Erythroblast (primary cell): ENCODE data around the gene ARSH.
"Not testable (repeated sequence)": the region's sequence is repeated elsewhere in the genome, so short reads cannot be mapped to it uniquely, and the experiment has no call there.

Experiments
- DNase-seq, 2 experiments: peaks; one replicate each; lab custom pipeline; 2025; lab: John Stamatoyannopoulos, UW
- GATA1 ChIP-seq: IDR thresholded peaks from 2 replicates; pipeline ENCODE4 v1.6.1; 2011; ENCODE audit warnings: low read depth, mild to moderate bottlenecking, control low read depth, low read length, moderate library complexity
- POLR2A ChIP-seq: IDR thresholded peaks from 2 replicates; pipeline ENCODE4 v1.6.1; 2011; ENCODE audit warnings: mild to moderate bottlenecking, low read length

ARSH gene

DNA sequence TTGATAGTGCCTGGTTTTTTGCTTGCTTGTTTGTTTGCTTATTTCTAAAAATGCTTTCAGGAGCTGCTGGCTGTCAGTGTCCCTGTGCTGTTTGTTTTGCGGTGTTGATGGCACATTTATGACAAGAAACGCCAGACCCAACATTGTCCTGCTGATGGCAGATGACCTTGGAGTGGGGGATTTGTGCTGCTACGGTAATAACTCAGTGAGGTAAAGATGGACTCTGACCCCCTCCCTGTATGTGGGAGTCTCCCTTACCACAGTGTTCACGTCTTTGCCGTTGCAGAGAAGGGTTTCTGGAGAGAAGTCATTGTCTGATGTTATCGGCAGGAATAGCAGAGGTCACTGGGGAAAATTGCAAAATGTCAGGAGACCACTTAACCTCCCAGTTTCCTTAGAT is at the start of gene ARSH:
TSS of gene ARSH (plus strand) at position 52 of the 400 bp plus-strand sequence. CDS start at position 119, 67 bp downstream.
- DNase-seq, result no peak
- TF ChIP-seq POLR2A, result no peak
- TF ChIP-seq GATA1, result no peak

GRCh38 chrX:2958199-2958598 is 48.1 kb upstream of the ARSH start:
- no peak for DNase-seq
- TF ChIP-seq GATA1 (no peak), POLR2A (no peak)

DNA sequence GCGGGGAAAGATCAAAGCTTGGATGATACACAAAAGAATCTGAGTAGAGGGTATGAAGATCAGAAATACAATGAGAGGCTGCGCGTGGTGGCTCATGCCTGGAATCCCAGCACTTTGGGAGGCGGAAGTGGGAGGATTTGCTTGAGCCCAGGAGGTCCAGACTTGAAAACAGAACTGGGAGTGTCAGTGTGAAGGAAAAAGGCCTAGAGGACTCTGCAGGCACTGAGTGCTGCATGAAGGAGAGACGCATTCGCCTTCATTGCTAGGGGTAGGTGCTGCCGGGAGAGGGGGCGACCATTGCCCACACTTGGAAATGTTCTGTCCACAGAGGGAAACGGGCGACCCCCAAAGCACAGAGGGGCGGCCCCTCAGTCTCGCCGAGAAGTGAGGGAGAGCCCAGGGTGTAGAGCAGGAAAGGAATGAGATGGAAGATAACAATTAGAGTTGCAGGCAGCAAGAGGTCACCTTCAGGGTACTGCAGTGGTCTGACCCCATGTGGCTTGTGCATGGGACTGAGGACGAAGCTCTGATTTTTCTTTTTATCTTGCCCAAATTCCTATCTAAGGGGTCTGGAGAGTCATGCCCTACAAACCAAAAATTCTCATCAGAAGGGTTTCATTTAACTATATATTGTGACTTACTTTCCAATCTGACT is 45.4 kb upstream of the ARSH start:
- TF ChIP-seq POLR2A (no peak), GATA1 (no peak)
- no peak for DNase-seq

DNA sequence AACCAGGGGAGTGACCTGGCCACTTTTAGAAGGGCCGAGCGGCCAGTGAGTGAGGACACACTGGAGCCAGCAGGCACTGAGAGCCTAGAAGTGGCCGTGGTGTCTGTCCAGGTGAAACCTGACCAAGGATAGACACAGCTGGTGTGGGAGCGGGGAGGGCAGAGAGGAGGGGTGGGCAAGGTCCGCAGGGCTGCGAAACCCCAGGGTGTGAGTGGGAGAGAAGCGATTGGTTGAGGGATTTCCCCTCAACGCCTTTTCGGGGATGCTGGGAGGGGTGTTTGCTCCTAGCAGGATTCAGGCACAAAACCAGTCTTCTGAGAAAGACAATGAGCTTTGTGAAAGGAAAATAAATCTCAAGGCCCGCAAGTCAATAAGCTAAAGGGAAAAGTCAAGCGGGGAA is 44.0 kb upstream of the ARSH start:
- no peak for TF ChIP-seq GATA1
- no peak for TF ChIP-seq POLR2A
- DNase-seq, result no peak

DNA sequence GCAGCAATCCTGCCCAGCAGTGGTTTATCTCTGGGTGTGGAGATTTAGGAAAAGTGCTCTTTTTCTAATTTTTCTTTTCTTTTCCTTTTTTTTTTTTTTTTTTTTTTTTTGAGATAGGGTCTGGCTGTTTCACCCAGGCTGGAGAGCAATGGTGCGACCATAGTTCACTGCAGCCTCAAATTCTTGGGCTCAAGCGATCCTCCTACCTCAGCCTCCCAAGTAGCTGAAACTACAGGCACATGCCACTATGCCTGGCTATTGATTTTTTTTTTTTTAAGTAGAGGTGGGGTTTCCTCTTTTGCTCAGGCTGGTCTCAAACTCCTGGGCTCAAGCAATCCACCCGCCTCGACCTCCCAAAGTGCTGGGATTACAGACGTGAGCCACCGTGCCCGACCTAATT is 42.9 kb upstream of the ARSH start:
- DNase-seq, result not testable (repeated sequence)

DNA sequence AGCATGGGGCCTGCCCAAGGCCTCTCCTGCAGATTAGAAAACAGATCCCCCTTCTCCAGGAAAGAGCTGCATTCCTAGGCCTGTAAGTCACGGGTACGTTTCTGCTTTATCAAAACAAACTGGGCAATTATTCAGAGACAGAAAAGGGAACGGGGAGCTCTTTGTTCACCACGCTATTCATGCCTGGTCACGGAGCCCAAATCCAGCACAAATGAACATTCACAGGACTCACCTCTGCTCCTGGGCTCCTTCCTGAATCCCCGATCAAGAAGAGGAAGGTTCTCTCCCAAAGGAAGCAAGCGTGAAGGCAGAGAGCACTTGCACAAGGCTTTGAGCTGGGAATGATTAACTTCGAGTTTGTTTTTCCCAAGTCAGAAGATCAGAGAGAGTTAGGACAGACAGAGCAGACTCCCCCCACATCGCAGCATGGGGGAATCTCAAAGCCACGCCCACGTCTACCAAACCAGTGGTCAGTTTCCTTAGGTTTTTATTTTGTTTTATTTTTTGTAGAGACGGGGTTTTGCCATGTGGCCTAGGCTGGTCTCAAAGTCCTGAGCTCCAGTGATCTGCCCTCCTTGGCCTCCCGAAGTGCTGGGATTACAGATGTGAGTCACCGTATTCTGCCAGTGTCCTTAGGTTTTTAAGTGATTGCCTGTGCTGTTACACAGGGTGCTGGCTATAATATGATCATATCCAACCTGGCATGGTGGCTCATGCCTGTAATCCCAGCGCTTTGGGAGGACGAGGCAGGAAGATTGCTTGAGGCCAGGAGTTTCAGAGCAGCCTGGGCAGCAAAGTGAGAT is 42.2 kb upstream of the ARSH start:
- not testable (repeated sequence) for DNase-seq

- no peak for DNase-seq
- no peak for TF ChIP-seq GATA1
- no peak for TF ChIP-seq POLR2A
Measured at GRCh38 chrX:2965965-2966364, 40.4 kb upstream of the ARSH start.

GRCh38 chrX:2967012-2967411 is 39.3 kb upstream of the ARSH start:
- TF ChIP-seq GATA1 (no peak), POLR2A (no peak)
- no peak for DNase-seq

DNA sequence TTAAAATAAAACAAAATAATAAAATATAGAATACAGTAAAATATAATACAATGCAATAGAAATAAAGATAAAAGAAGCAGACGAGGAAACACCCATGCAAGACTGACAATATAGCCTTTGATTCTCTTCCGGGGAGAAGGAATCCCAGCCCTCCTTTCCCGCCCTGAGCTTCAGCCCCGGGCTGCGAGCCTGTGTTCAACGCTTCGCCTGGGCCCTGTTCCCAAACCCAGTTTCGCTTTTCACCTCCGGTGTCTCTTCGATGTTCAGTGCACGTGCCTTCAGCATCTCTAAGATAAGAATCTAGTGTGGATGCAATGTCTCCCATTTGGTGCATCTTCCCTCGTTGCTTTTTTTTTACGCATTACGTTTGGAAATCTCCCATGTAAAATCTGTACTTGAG is 38.8 kb upstream of the ARSH start:
- no peak for TF ChIP-seq POLR2A
- TF ChIP-seq GATA1, result no peak
- DNase-seq, result no peak

- TF ChIP-seq POLR2A (no peak), GATA1 (no peak)
- DNase-seq, result no peak
Measured at GRCh38 chrX:2967998-2968909, 38.1 kb upstream of the ARSH start.

- no peak for DNase-seq
- no peak for TF ChIP-seq GATA1
- TF ChIP-seq POLR2A, result no peak
Measured at GRCh38 chrX:2969021-2969420, 37.3 kb upstream of the ARSH start.

GRCh38 chrX:2972391-2972790 is 34.0 kb upstream of the ARSH start:
- TF ChIP-seq POLR2A, result no peak
- TF ChIP-seq GATA1, result no peak
- no peak for DNase-seq

DNA sequence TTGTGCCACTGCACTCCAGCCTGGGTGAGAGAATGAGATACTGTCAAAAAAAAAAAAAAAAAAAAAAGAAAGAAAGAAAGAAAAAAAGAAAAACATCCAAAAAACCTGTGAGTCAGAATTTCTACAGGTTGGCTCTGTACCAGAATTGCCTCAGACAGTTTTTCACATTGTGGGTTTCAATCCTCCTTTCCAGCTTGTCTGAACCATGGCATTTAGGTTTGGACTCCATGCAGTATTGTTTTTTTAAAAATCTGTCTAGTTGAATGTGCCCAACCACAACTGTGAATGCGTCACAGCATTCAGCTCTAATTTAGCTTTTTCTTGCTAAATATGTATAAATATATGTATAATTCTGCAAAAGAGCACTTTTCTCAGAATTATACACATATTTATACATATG is 31.4 kb upstream of the ARSH start:
- DNase-seq, result no peak
- TF ChIP-seq GATA1, result no peak
- TF ChIP-seq POLR2A, result no peak

DNA sequence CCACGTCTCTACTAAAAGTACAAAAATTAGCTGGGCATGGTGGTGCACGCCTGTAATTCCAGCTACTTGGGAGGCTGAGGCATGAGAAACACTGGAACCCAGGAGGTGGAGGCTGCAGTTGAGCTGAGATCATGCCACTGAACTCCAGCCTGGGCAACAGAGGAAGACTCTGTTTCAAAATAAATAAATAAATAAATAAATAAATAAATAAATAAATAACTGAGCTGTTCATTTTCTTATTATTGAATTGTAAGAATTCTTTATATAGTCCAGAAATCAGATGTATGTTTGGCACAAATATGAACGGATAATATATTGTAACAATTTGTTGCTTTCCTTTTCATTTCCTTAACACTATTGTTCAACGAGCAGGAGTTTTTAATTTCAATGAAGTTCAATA is 27.7 kb upstream of the ARSH start:
- not testable (repeated sequence) for DNase-seq

- no peak for DNase-seq
- TF ChIP-seq POLR2A (no peak), GATA1 (no peak)
Measured at GRCh38 chrX:2984342-2984741, 22.0 kb upstream of the ARSH start.
